ENCODE data around the gene STPG3. TPM values are rescaled to one million over a fixed set of nuclear protein-coding genes. Genes with fewer than 3 reads are reported as not detected.

The STPG3 gene
- total RNA-seq, 6 experiments from 2014 or later: not detected

GRCh38 chr9:137271696-137272076, 20.6 kb downstream of the STPG3 start:
- TF ChIP-seq CTCF (IDR thresholded peaks at IDR 0.05): no peak
- no peaks in the 10 kb centered on the region for H3K9me3 Mint-ChIP-seq
- no peak overlapping the region for H3K4me3 Mint-ChIP-seq
- peaks cover 20% of the 10 kb centered on the region for H3K36me3 Mint-ChIP-seq (ENCODE audit: low read depth)
- no peak for DNase-seq
- H3K27ac Mint-ChIP-seq: no peak overlapping the region
- peaks cover 34% of the 10 kb centered on the region for H3K4me1 Mint-ChIP-seq (ENCODE audit: low read depth)
- H3K27me3 Mint-ChIP-seq (ENCODE audit: insufficient read depth): peaks cover 6% of the 10 kb centered on the region

GRCh38 chr9:137272241-137273094, 21.4 kb downstream of the STPG3 start:
- peaks cover 20% of the 10 kb centered on the region for H3K36me3 Mint-ChIP-seq (ENCODE audit: low read depth)
- H3K27me3 Mint-ChIP-seq (ENCODE audit: insufficient read depth): peaks cover 10% of the 10 kb centered on the region
- H3K27ac Mint-ChIP-seq: no peak overlapping the region
- no peaks in the 10 kb centered on the region for H3K9me3 Mint-ChIP-seq
- DNase-seq: no peak
- peaks cover 40% of the 10 kb centered on the region for H3K4me1 Mint-ChIP-seq (ENCODE audit: low read depth)
- H3K4me3 Mint-ChIP-seq: no peak overlapping the region
- no peak for TF ChIP-seq CTCF (IDR thresholded peaks at IDR 0.05)

GRCh38 chr9:137273095-137273490, 22.0 kb downstream of the STPG3 start:
- peaks cover 34% of the 10 kb centered on the region for H3K4me1 Mint-ChIP-seq (ENCODE audit: low read depth)

GRCh38 chr9:137273611-137274320, 22.7 kb downstream of the STPG3 start:
- H3K27ac Mint-ChIP-seq: no peak overlapping the region
- no peaks in the 10 kb centered on the region for H3K9me3 Mint-ChIP-seq
- H3K36me3 Mint-ChIP-seq (ENCODE audit: low read depth): peaks cover 13% of the 10 kb centered on the region
- peaks cover 10% of the 10 kb centered on the region for H3K27me3 Mint-ChIP-seq (ENCODE audit: insufficient read depth)
- H3K4me1 Mint-ChIP-seq (ENCODE audit: low read depth): peaks cover 27% of the 10 kb centered on the region
- DNase-seq: no peak
- TF ChIP-seq CTCF (IDR thresholded peaks at IDR 0.05): no peak
- no peak overlapping the region for H3K4me3 Mint-ChIP-seq

More at GRCh38 chr9:137273095-137273490, 22.0 kb downstream of the STPG3 start:
- H3K27ac Mint-ChIP-seq: no peak overlapping the region
- H3K36me3 Mint-ChIP-seq (ENCODE audit: low read depth): peaks cover 20% of the 10 kb centered on the region
- TF ChIP-seq CTCF (IDR thresholded peaks at IDR 0.05): no peak
- peaks cover 10% of the 10 kb centered on the region for H3K27me3 Mint-ChIP-seq (ENCODE audit: insufficient read depth)
- no peak overlapping the region for H3K4me3 Mint-ChIP-seq
- no peak for DNase-seq
- H3K9me3 Mint-ChIP-seq: no peaks in the 10 kb centered on the region

GRCh38 chr9:137275203-137275587, 24.1 kb downstream of the STPG3 start:
- H3K27me3 Mint-ChIP-seq (ENCODE audit: insufficient read depth): peaks cover 7% of the 10 kb centered on the region
- no peak for DNase-seq
- TF ChIP-seq CTCF (IDR thresholded peaks at IDR 0.05): no peak
- no peaks in the 10 kb centered on the region; the same call in 1 of the 2 replicates for H3K36me3 Mint-ChIP-seq (ENCODE audit: low read depth)
- H3K4me1 Mint-ChIP-seq (ENCODE audit: low read depth): peaks cover 16% of the 10 kb centered on the region
- H3K4me3 Mint-ChIP-seq: no peak overlapping the region
- peak overlapping the region; percentile 72 for H3K27ac Mint-ChIP-seq
- no peaks in the 10 kb centered on the region for H3K9me3 Mint-ChIP-seq
